CD4-positive, alpha-beta T cell treated with Interleukin-15 for 4 hours (primary cell): ENCODE results near the gene KIRREL3.

Source experiments
- DNase-seq: peaks from one replicate; pipeline ENCODE4 v3.0.0-alpha.2; 2020; ENCODE audit warnings: low spot score

The KIRREL3 gene

DNA sequence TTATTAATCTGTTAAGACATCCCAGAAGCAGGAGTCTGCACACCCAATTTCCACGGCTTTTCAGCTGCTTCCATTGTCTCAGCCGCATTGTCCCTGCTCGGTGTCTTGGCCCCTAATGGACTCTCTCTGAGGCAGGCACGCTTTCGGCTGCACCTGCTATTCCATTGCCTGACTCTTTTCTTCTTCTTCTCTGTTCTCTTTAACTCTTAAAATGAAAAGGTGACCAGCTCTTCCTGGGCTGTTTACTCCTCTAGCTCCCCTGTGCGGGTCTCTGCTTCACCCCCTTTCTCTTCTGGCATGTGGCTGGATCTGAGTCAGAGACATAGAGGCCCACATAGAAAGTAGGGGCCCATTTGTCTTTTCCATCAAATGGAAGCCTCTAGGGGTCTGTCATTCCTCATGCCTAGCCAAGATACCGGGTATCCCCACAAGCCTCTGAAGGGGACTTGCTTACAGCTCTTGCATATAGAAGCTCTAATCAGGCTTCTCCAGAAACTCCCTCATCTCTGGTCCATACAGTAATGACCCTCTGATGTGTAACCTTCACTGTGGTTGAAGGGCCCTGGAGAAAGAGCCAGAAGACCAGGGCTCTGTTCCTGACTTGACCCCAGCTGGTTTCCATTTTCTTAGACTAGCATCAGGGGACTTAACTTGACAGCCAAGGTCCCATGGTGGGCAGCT is 401.2 kb downstream of the KIRREL3 start:
- no peak for DNase-seq

DNA sequence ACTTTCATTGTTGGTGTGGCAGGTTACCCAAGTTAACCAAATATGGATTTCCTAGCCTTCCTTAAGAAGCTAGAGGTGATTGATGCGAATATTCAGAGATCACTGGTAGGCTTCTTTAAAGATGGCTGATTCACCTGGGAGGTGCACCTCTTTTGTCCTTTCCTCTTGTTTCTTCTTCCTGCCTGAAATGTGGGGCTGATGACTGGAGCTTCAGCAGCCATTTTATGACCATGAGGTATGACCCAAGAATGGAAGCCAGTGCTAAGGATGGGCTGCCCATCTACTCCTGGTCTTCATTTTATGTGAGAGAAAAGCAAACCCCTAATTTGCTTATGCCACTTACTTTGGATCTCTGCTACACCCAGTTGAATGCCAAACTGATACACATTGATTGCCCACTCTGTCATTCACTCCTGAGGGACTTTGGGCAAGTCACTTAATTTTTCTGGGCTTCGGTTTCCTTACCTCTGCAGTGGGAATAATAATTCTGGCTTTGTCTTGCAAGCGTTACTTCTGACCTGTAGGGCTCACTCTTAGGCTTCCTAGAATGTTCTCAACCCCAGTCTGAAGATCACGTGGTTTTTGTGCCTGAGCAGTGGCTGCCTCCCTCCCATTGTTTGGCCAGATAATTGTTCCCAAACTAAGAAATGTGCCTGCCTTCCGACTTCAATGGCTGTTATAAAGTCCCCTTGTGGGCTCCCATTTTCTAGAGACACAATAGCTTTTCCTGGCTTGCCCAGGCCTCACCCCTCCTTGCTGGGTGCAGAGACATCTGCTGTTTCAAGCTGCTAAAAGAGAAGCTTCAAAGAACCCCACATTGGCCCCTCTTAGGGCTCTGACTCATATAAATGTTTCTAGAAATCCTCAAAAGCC is 402.0 kb downstream of the KIRREL3 start:
- DNase-seq, result no peak

DNA sequence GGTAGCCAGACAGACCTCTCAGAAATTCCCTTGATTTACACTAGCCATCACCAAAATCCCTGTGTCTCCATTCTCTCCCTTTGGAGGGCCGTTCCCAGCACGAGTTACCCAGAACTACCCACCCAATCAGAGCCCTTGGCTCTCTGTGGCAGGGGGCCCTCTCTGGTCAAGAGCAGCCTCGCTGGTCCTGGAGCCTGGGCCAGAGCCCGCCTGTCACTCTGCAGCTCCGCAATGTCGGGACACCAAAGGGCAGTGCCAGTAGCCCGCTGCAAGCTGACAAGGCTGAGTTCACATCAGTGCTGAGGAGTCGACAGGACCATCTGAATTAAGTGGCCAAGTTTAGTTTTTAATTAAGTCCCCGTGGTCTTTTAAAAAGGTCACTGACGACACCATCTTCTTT is 403.5 kb downstream of the KIRREL3 start:
- no peak for DNase-seq

DNA sequence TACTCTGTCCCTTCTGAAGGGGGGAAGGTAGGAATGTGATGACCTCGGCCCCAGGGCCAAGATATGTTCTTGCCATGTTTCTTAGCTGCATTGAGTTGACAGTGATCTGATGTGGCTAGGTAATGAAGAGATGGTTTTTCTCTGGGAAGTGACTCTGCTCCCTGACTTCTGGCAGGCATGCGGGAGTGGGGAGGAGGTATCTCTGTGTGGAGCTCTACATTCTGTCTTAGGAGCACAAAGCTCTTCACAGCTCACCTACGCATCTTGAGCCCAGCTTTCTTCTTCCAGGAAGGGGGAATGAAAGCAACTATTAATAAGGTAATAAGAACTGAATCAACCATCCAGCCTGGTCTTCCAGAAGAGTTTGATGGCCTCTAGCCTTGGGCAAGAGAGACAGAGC is 404.1 kb downstream of the KIRREL3 start:
- DNase-seq, result no peak

DNA sequence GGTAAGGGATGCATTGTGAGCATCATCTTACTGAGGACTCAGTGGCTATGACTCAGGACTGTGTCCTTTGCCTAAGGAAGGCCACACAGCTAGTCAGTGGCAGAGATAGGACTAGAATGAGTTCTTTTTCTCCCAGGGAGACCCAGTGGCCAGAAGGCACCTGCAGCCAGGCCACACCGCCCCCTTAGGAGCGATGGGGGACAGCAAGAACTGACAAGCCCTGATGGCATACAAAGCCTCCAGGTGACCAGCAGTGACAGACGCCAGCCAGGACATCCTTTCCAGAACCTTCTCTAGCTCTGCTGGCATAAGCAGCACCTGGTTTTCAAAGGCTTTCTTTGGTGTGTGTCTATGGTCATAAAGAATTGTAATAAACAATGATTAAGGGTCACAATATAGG is 405.0 kb downstream of the KIRREL3 start:
- DNase-seq, result no peak

DNA sequence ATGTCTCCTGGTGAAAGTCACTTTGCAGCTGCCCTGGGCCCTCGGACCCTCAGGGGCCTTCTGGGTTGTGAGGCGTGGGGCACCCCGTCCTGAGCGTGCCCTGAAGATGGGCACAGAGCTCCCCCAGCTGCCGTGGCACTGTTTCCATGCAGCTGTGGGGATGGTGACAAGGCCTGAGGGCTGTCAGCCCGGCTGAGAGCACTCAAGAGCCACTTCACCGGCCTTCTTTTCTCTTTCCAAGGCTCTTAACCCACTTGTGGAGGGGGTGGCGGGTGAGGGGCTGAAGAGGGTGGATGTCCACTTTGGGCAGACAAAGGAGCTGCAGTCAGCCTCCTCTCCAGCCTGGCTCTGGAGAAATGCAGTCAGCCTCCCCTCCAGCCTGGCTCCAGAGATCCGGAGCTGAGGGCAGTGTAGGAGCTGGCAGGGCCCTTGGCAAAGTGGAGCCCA is 405.6 kb downstream of the KIRREL3 start:
- no peak for DNase-seq

DNA sequence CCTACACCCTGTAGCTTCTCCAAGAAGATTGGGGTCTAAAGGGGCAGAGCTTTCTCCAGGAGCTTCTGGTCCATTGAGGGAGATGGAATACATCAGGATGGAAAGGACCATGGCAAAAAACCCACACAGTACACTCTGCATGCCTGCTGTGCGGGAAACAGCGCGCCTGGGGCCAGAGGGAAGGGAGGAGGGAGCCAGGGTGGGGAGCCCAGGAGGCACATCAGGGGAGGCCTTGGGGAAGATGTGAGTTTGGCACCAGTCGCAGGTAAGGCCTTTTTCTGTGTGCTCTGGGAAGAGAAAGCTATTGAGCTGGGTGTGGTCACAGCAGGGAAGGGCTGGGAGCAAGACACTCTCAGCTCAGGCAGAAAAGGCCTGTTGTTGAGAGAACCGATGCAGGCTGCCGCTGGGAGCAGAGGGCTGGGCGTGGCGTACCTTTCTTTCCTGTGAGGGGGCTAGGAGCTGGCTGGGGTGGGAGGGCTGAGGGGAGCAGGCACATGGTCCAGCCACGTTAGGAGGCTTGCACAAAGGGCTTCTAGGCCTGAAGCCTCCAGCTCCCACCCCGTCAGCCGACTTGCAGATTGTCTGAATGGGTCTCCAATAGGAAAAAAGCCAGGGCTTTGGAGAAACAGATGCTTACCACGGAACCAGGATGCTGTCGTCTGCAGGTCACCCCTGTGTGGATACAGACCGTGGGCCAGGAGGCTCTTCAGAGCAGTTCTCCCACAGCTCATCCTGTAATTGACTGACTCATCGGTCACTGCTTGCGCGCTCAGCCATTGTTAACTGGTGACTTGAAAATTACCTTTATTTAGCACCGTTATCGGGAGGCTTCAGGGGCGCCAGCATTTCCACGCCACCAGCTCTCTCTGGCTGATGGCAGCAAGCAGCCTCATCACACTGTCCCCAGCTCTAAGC is 407.8 kb downstream of the KIRREL3 start:
- no peak for DNase-seq

DNA sequence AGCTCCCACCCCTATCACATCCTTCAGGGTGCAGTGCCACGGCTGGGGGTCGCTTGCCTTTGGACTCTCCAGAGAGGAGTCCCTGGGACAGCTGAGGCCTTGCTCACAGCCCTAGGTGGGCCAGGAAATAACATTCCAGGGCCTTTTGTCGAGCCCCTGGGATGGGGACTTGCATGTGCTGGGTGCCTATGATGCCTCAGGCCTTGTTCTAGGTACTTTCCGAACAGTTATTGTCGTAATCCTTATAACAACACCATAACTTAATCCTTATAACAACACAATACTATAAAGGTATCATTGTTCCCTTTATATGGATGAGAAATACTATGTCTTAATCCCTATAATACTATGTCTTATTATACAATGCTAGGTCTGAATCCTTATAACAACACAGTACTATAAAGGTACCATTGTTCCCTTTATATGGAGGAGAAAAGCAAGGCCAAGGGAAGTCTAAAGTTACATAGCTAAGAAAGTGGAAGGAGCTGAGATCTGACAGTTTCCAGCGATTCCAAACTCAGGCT is 408.5 kb downstream of the KIRREL3 start:
- DNase-seq, result no peak

DNA sequence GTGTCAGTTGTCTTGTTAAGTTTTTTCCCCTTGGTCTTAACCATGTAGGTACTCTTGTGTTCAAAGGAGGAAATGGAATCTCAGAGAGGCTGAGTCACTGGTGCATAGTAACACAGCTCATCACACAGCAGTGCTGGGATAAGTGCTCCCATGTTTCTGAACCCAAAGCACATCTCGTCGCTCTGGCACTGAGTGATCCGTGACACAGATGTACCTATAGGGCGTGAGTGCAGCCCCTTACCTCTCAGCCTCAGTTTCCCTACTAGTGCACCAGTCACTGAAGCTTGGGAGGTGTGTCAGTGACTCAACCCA is 411.1 kb downstream of the KIRREL3 start:
- no peak for DNase-seq

DNA sequence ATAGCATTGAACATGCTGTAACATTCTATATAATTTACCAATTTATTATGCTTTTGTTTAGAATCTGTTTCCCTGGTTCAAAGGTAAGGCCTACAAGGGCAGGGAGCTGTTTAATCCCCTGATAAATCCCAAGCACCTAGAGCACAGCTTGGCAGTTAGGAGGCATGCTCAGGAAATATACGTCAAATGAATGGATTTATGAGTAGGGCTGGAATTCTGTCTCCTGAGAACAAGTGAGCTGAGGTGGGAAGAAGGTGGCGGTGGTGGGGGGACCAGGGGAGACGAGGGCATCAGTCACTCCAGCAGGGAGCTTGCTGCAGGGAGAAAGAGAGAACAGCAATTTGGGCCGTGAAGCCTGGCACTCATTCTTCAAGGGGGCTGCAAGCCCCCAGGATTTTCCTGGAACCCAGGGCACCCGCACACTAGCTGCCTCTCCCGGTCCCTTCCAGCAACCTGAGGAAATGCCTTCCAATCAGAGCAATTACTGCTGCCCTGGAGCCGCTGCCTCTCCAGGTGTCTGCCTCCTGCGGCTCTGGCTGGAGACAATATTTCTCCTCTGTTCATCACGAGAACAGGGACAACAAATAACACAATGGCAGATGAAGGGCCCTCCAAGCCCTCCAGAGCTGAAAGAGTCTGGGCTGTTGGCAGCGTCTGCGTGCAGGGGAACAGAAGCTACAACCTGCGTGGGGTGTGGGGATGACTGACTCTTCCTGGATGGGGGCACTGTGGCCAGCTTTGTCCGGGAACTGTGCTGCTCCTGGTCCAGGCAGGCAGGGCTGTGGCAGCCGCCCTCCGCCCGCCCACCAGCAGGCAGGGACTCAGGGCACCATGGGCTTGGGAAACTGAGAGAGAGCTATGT is 411.7 kb downstream of the KIRREL3 start:
- no peak for DNase-seq

DNA sequence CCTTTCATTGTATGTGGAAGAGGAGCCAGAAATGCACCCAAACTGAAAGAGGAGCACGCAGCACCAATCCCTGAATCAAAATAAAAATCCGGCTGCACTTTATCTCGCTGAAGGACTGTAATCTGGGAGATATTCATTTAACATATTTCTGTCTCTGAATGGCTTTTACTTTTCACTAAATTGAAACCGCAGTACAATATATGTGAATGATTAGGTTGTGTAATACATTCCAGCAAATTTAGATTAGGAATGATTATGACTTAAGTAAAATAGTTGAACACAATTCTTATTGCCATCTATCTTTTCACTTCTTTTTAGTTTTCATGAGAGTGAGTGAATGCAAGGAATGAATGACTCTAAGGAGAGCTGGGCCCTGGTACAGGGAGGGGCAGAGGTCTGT is 413.0 kb downstream of the KIRREL3 start:
- DNase-seq, result no peak

DNA sequence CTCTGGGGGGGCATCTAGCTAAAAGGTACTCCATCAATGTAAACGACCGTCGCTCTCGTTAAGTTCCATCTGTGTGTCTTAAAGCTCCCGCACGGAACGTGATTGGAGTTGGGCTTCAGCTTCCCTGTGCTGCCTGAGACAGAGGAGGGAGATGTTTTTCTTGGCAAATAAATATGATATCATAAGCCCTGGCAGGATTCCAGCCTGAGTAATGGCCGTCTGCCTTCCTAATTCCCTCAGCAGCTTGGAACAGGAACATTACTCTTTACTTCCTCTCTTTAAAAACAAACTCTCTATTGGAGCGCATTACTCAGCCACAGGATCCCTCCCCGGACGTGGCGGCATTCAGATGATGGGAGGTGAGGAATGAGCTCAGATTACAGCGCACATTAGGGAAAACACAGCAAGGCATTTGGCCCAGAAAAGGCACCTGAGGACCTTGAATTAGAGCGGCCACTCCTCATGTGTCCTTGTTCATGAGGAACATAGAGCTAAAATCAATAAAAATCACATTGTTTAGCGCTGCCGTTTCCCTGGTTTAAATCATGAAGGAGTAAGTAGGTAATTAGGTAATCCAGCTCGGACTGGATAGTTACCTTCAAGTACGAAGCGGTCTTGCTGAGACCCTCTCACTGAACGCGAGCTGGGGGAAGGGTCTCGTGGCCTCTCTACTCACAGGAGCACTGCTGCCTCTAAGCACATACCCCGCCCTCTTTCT is 414.6 kb downstream of the KIRREL3 start:
- DNase-seq, result no peak

DNA sequence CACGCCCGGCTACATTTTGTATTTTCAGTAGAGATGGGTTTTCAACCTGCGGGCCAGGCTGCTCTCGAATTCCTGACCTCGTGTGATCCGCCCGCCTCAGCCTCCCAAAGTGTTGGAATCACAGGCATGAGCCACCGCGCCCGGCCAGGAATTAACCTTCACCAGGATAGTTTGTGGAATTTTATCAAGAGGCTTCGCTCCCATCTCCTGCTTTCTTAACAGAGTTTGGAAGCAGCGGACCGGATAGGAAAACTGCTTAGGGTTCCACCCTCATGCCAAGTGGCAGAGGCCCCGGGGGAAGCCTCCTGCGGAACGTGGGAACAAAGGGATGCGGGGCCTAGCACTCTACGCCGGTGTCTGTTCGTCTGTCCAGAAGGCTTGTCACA is 415.2 kb downstream of the KIRREL3 start:
- DNase-seq, result no peak

DNA sequence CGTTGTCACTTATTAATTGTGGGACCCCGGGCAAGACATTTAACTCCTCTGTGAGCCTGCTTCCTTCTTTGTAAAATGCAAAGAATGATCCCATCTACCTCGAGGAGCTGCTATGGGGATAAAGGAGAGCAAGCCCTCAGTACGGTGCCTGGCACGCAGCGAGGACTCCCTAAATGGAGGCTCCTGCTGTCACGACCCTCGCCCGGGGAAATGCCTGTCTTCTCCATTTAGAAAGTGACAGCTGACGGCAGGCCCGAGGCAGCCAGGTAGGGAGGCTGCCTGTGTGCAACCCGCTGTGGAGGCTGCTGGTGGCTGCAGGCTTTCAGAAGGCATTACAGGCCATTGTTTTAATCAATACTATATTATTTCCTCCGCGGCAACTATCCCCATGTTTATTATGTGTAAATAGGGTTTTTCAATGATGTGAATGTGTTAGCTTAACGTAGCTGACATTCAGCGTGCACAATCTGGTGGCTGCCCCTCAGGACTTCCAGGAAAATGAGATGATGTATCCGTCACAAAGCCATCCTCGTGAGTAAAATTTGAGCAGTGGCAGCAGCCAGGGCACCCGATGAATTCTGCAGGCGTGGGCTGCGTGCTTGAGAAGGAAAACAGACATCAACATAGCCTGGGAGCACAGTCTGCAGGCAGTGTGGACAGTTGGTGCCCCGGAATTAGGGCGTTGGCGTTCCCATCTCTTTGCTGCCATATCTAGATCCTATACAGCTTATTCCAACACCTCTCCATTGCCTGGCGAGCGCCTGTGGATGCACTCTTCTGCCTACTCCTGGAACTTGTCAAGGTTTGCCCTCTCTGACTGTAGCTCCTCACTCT is 416.8 kb downstream of the KIRREL3 start:
- no peak for DNase-seq

DNA sequence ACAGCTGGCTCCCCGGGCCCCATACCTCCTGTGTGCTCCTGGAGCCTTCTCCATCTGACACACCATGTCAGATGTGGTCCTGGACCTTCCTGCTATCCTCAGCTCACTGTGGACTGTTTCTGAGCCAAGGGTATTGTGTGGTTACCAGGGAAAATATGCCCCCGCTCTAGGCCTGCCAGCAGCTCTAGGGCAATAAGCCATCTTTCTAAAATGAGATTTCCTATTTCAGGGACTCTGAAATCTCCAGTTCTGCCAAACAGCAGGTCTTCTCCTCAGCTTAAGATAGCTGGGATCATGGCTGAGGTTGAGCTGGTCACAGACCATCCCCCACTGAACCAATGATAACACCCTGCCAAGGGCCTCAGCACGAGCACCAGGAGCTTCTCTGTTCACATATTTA is 417.5 kb downstream of the KIRREL3 start:
- no peak for DNase-seq

DNA sequence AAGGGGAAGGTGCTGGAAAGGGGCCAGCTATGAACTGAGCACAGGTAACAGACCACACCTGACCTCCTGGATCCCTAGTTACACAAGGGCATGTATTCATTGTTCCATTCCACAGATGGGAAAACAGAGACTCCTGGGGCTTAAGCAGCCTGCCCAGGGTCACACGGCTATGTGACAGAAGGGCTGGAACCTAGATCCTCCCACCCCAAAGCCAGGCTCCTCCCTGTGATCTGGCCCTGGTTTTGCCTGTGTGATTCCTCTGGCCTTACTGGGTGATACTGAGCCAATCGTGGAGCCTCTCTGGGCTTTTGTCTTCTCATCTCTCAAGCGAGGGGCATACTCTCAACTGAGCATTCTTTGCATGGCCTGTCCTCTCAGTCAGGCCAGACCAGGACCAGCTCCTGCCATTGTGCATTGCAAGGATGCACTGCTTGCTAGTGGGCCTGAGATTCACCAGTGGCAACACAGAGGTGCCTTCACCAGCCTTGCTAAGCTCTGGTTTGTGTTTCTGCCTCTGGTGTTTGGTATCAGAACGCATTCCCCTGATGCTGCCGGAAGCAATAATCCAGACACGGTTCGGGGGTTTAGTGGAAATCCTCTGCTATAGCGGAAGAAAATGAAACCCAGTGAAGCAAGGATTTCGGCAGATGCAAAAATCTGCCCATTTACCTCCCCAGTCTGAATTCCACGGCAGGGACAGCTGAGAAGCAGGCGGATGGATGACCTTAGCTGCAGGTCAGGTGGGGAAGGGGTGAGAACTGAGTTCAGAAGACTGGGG is 418.5 kb downstream of the KIRREL3 start:
- DNase-seq, result no peak

DNA sequence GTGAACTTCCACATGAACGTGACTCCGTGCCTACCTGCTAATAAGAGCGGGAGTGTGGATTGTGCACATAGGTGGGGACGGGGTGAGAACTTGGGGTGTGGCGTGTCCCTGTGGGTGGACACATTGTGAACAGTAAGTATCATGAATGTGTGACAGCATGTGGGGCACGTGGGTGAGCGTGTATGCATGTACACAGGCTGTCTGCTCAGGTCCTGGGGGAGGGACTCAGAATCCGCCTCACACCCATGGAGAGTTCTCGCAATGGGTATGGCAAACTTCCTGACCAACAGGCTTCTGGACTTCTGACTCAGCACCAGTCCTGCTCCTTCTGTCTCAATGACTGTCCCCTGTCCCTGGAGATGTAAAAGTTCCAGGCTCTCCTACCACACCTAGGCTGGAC is 422.1 kb downstream of the KIRREL3 start:
- DNase-seq, result no peak

DNA sequence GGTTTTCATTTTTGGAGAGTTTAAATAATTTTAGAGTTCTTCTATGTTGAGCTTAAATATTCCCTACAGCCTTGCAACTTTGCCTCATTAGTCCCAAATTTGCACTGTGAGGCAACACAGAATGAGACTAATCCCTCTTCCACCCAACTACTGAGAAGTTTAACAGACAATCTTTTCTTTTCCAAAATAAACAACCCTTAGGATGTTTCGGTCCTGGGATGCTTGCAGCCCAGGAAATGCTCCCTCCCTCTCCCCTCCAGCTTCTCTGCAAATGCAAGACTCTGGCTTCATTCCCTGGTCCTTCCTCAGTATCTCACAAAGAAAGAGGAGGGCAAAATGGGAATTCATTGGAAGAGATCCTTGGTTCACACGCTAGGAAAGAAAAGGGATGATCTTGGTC is 422.5 kb downstream of the KIRREL3 start:
- no peak for DNase-seq

DNA sequence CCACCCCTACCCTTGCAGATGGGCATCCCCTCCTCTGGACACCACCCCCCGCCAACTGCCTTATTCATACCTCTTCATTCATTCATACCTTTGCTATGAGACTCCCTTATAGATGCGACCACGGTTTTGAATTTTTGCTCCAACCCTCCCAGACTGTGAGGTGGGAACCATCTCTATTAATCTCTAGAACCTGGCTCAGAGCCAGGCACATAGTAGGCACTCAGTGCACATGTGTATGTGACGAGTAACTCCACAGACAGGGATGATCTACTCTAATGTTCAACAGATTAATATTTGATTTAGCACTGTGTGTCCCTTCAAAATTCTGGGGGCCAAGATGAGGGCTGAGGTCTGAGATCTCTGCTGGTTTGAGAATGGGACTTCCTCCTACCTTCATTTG is 424.7 kb downstream of the KIRREL3 start:
- DNase-seq, result no peak
